ENCODE results near the gene FTCD. TPM values are rescaled to one million over a fixed set of nuclear protein-coding genes. Genes with fewer than 3 reads are reported as not detected.

Gene FTCD
- polyA plus RNA-seq, 3 donors, result not detected

DNA sequence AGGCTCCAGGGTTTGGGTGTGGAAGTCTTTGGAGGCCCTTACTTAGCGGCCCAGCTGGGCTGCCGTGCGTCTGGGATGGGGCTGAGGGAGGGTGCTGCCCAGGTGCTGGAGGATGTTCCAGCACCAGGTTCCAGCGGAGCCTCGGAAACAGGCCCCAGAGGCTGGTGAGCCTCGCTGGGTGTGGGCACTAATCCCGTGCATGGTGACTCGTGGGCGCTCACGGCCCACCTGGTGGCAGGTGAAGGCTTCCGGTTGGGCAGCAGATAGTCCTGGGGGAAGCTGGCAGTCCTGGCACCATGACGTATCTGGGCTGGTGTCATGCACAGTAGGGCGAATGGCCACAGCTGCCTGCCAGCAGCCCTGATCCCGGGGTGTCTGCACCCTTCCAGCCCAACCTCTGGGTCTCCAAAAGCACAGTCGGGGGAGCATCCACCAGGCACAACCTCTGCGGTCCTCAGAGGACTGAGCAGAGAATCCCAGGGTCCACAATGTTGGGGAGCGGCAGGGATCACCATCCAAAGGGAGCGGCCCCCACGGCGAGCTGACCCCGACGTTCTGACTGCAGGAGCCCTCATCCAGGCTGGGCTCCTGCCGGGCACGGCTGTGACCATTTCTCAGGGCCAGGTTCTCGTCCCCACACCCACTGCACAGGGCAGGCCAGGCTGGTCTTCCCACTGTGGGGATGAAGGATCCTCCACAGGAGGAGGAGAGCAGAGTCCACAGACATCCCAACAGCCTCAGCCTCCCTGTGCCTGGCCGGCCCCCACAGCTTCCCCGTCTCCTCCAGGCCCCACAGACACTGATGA is 25.3 kb downstream of the FTCD start:
- Mint-ChIP-seq H3K4me3 (no peak overlapping the region), H3K27me3 (ENCODE audit: low read depth in 3 of 3) (peaks cover 0 to 5% (median 0%) of the 10 kb centered on the region in 3 donors), H3K9me3 (peaks cover 0 to 6% (median 0%) of the 10 kb centered on the region in 7 donors), H3K4me1 (no peaks in the 10 kb centered on the region), H3K36me3 (no peaks in the 10 kb centered on the region), H3K27ac (no peak overlapping the region)
- Histone ChIP-seq H3K36me3 (replicated peaks in 1 of 2; ENCODE audit: control insufficient read depth in 1 of 2, insufficient read depth in 2 of 2, low read length in 2 of 2) (no peaks in the 10 kb centered on the region), H3K9me3 (replicated peaks in 1 of 2; ENCODE audit: control insufficient read depth in 1 of 2, insufficient read depth in 1 of 2, low read length in 2 of 2) (no peaks in the 10 kb centered on the region), H3K27me3 (ENCODE audit: control insufficient read depth in 2 of 2, insufficient read depth in 2 of 2, low read length in 2 of 2) (no peaks in the 10 kb centered on the region), H3K27ac (ENCODE audit: low read depth in 1 of 2, low read length in 2 of 2) (no peak overlapping the region), H3K9ac (ENCODE audit: insufficient read depth, low read length, poor library complexity, severe bottlenecking) (no peak overlapping the region), H3K4me2 (replicated peaks; ENCODE audit: extremely low read depth, low read length, poor library complexity, severe bottlenecking) (no peak overlapping the region), H3K4me3 (replicated peaks in 1 of 3; ENCODE audit: low read depth in 2 of 3, low read length in 3 of 3) (no peak overlapping the region), H4K20me1 (ENCODE audit: insufficient read depth, low read length) (no peaks in the 10 kb centered on the region), H3K4me1 (ENCODE audit: control insufficient read depth in 1 of 2, insufficient read depth in 2 of 2, low read length in 2 of 2) (no peaks in the 10 kb centered on the region), H3K79me2 (ENCODE audit: insufficient read depth, low read length) (no peaks in the 10 kb centered on the region), H2AFZ (ENCODE audit: insufficient read depth, low read depth, low read length, poor library complexity, severe bottlenecking) (no peak overlapping the region)
- TF ChIP-seq CTCF (IDR thresholded peaks at IDR 0.05), result no peak
- 91% methylated on average over 22 of the region's 27 CpGs for WGBS (ENCODE audit: insufficient coverage)
- intact Hi-C loops (cut with micrococcal nuclease), result no loop called here
- no peak for DNase-seq

DNA sequence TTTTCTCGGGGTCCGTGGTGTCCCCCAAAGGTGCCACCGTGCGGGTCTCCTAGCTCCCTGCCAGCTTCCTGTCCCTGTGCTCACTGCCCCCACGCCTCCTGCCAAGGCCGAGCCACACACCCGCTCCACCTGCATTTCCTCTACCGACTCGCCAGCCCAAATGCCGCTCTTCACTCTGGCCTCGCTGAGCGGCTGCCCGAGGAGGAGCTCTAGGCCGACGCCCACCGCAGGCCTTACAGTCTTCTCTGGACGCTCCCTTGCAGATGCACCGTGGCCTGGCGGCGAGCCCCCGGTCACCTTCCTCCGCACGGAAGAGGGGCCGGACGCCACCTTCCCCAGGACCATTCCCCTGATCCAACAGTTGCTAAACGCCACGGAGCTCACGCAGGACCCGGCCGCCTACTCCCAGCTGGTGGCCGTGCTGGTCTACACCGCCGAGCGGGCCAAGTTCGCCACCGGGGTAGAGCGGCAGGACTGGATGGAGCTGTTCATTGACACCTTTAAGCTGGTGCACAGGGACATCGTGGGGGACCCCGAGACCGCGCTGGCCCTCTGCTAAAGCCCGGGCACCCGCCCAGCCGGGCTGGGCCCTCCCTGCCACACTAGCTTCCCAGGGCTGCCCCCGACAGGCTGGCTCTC is 26.3 kb downstream of the FTCD start:
- no peaks in the 10 kb centered on the region for H4K20me1 ChIP-seq (ENCODE audit: insufficient read depth, low read length)
- H3K4me1 Mint-ChIP-seq, result no peaks in the 10 kb centered on the region
- DNase-seq, result no peak

More for the DNA sequence above, 26.3 kb downstream of the FTCD start:
- Mint-ChIP-seq H3K27me3 (ENCODE audit: low read depth in 3 of 3) (peaks cover 0 to 5% (median 0%) of the 10 kb centered on the region in 3 donors), H3K9me3 (peaks cover 0 to 8% (median 0%) of the 10 kb centered on the region in 7 donors), H3K36me3 (no peaks in the 10 kb centered on the region), H3K4me3 (no peak overlapping the region), H3K27ac (no peak overlapping the region)
- Histone ChIP-seq H3K4me3 (replicated peaks in 1 of 3; ENCODE audit: low read depth in 2 of 3, low read length in 3 of 3) (no peak overlapping the region), H3K9ac (ENCODE audit: insufficient read depth, low read length, poor library complexity, severe bottlenecking) (no peak overlapping the region), H3K36me3 (replicated peaks in 1 of 2; ENCODE audit: control insufficient read depth in 1 of 2, insufficient read depth in 2 of 2, low read length in 2 of 2) (no peaks in the 10 kb centered on the region), H3K4me1 (ENCODE audit: control insufficient read depth in 1 of 2, insufficient read depth in 2 of 2, low read length in 2 of 2) (no peaks in the 10 kb centered on the region), H3K79me2 (ENCODE audit: insufficient read depth, low read length) (no peaks in the 10 kb centered on the region), H3K27me3 (ENCODE audit: control insufficient read depth in 2 of 2, insufficient read depth in 2 of 2, low read length in 2 of 2) (no peaks in the 10 kb centered on the region), H3K9me3 (replicated peaks in 1 of 2; ENCODE audit: control insufficient read depth in 1 of 2, insufficient read depth in 1 of 2, low read length in 2 of 2) (no peaks in the 10 kb centered on the region), H3K4me2 (replicated peaks; ENCODE audit: extremely low read depth, low read length, poor library complexity, severe bottlenecking) (no peak overlapping the region), H2AFZ (ENCODE audit: insufficient read depth, low read depth, low read length, poor library complexity, severe bottlenecking) (no peak overlapping the region), H3K27ac (ENCODE audit: low read depth in 1 of 2, low read length in 2 of 2) (no peak overlapping the region)
- no peak for TF ChIP-seq CTCF (IDR thresholded peaks at IDR 0.05)
- intact Hi-C loops (cut with micrococcal nuclease), result no loop called here
- 96% methylated on average over 40 of the region's 45 CpGs for WGBS (ENCODE audit: insufficient coverage)

All from CD14-positive monocyte (primary cell).